ENCODE results near the gene SPIB.
"Not testable (repeated sequence)": the region's sequence is repeated elsewhere in the genome, so short reads cannot be mapped to it uniquely, and the experiment has no call there.

Gene SPIB

DNA sequence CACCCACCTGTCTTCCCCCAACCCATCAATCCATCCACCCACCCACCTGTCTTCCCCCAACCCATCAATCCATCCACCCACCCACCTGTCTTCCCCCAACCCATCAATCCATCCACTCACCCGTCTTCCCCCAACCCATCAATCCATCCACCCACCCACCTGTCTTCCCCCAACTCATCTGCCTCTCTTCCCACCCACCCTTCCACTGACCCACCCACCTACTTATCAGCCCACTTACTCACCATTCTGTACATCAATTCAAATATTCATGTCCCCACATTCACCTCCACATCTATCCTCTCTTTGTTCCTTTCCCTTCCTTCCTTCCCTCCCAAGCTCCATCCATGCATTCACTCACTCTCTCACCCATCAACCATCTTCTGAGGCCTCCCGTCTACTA is 20.4 kb downstream of the SPIB start:
- DNase-seq (ENCODE audit: low read depth in 3 of 3): not testable (repeated sequence)

DNA sequence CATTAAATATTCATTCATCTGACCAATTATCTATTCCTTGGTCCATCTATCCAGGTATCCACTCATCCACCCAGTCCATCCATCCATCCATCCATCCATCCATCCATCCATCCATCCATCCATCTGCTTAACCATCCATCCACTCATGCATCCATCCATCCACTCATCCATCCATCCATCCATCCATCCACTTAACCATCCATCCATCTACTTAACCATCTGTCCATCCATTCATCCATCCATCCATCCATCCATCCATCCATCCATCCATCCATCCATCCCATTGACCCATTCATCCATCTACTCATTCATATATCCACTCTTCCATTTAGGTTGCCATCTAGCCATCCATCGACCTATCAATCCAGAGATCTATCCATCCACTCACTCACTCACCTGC is 25.3 kb downstream of the SPIB start:
- no peak for DNase-seq (ENCODE audit: low read depth in 3 of 3)

DNA sequence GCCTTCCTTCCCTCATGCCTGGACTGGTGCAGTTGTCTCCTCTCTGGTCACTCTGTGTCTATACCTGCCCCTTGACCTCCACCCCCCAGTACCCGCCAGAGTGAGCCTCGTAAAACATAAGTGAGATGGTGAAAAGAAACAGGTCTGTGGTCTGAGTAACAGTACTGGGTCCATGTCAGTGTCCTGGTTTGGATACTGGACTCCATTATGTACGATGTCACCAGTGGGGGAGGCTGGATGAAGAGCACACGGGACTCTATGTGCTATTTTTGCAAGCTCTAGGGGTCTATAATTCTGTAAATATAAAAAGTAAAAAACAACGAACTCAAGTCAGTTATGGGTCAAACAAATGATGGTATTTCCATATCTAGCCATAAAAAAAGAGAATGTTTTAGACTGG is 28.3 kb downstream of the SPIB start:
- DNase-seq (ENCODE audit: low read depth in 3 of 3): no peak

DNA sequence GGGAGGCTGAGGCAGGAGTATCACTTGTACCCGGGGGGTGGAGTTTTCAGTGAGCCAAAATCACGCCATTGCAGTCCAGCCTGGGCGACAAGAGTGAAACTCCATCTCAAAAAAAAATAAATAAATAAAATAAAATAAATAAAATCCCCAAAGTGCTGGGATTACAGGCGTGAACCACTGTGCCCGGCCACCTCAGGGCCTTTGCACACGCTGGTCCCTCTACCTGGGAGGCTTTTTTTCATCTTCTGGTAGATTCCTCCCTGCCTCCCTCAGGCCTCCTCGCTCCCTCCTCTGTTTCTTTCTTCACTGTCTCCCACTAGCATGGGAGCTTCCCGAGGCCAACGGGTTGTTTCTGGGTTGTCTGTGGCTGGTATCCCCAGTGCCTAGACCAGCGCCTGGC is 29.0 kb downstream of the SPIB start:
- DNase-seq (ENCODE audit: low read depth in 3 of 3): no peak

DNA sequence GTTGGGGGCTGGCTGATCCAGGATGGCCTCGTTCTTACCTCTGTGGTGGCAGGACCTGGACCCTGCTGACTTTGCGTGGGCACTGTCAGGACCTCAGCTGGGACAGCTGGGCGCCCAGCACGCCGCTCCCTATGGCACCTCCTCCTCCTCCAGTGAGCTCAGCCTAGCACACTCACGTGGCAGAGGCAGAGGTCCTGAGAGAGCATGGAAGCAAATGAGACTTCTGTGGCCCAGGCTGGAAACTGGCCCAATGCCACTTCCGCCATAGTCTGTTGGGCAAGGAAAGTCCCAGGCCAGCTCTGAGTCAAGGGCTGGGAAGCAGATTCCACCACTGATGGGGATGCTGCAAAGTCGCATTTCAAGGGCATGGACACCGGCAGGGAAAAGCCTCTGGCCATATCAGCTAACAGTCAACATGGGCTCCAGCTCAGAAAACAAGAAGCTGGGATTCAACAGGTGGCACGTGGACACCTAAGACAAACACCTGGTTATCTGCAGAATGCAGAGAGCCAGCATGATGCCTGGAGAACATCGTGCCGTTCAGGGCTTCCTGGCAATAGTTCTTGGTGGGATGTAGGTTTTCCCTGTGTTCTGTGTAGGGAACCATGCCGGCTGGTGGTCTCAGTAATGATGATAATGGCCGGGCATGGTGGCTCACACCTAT is 30.6 kb downstream of the SPIB start:
- DNase-seq (ENCODE audit: low read depth in 3 of 3): no peak

DNA sequence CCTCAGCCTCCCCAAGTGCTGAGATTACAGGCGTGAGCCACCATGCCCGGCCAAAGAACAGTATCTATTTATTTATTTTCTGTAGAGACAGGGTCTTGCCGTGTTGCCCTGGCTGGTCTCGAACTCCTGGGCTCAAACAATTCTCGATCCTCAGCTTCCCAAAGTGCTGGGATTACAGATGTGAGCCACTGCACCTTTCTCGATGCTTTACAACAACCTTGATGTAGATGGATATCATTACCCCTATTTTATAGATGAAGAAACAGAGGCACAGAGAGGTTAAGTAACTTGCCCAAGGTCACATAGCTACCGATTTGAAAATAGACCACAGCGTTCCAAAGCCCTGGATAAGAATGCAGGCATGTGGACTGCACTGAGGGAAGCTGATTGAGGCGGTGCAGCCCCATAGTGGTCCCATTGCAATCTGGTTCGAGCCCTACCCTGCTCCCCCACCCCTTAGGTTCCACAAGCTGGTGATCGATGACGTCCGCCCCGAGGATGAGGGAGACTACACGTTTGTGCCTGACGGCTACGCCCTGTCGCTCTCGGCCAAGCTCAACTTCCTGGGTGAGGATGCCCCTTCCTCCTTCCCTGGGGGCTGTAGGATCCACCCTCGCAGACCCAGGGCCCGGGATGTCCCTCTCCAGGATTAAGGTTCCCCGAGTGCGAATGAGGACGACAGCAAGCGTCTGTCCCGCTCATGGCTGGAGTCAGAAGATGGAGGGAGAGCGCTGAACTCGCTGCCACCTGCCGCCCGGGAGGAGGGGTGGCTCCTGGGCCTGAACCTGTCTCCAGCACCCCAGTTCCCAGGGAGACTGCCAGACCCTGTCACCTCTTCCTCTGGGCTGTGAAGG is 31.9 kb downstream of the SPIB start:
- no peak for DNase-seq (ENCODE audit: low read depth in 3 of 3)

DNA sequence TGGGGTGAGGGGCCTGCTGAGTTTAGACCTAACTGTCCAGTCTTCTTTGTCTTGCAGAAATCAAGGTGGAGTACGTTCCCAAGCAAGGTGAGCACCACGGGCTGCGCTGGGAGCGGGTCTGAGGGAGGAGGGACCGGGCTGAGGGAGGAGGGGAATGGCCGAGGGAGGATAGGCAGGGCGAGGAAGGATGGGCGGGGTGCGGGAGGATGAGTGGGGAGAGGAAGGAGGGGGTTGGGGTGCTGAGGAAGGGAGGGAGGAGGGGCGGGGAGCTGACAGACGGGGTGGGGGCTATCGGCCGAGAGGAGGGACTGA is 32.4 kb downstream of the SPIB start:
- DNase-seq (ENCODE audit: low read depth in 3 of 3): no peak

DNA sequence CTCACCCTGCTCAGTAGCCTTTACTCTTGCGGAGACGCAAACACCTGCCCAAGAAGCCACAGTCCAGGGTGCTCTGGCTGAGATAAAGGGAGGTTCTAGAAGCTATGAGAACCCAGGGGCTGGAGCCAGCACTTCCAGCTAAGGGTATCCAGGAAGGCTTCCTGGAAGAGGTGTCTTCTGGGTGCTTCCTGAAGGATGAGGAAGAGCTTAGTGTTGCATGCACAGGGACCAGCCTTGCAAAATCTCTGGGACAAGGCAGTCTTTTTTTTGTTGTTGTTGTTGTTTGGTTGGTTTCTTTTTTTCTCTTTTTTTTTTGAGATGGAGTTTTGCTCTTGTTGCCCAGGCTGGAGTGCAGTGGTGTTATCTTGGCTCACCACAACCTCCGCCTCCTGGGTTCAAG is 34.5 kb downstream of the SPIB start:
- no peak for DNase-seq (ENCODE audit: low read depth in 3 of 3)

DNA sequence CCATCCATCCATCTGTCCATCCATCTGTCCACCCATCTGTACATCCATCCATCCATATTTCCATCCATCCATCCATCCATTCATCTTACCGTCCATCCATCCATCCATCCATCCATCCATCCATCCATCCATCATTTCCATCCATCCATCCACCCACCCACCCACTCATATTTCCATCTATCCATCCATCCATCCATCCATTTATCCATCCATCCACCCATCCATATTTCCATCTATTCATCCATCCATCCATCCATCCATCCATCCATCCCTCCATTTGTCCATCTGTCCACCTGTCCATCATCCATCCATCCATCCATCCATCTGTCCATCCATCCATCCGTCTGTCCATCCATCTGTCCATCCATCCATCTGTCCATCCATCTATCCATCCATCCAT is 37.3 kb downstream of the SPIB start:
- no peak for DNase-seq (ENCODE audit: low read depth in 3 of 3)

DNA sequence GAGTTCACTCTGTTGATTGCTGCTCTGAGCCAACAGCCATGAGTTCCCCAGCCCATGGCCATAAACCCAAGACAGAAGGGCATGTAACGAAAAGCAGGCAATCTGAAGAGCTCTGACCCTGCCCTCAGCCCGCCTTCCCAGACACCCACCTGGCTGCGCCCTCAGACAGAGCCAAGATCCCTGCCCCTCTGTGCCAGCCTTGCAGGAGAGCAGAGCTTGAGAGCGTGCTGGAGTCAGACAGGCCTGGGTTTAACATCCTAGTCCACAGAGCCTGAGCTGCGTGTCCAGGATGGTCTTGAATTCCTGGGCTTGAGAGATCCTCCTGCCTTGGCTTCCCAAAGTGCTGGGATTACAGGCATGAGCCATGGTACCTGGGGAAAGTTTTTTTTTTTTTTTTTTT is 38.6 kb downstream of the SPIB start:
- DNase-seq (ENCODE audit: low read depth in 3 of 3): no peak

DNA sequence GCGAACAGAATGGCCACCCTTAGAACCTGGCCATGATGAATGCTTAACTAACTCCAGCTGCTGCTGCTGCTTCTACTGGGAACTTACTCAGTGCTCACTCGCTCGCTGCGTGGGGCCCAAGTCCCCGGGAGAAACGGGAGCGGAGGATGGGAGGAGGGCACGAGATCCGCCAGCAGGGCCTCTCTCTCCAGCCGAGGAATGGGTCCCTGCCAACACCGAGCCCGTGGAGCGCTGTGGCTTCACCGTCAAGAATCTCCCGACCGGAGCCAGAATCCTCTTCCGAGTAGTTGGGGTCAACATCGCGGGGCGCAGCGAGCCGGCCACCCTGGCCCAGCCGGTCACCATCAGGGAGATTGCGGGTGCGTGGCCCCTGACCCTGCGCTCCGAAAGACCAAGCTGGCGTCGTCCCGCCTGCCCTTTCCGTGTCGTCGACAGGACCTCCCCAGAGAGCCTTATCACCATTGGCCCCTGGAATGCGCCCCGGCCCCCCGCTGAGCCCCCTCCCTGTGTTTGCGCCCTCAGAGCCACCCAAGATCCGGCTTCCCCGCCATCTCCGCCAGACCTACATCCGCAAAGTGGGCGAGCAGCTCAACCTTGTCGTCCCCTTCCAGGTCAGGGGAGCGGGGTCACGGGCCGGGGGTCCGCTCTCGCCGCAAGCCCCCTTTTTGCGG is 39.8 kb downstream of the SPIB start:
- no peak for DNase-seq (ENCODE audit: low read depth in 3 of 3)

DNA sequence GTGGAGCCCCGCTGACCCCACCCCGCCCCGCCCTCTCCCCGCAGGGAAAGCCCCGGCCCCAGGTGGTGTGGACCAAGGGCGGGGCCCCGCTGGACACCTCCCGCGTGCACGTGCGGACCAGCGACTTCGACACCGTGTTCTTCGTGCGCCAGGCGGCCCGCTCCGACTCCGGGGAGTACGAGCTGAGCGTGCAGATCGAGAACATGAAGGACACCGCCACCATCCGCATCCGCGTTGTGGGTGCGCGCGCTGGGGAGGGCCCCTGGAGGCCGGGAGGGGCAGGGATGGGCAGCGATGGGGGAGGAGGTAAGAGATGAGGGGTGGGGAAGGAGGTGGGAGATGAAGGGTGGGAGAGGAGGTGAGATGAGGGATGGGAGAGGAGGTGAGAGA is 40.3 kb downstream of the SPIB start:
- no peak for DNase-seq (ENCODE audit: low read depth in 3 of 3)

DNA sequence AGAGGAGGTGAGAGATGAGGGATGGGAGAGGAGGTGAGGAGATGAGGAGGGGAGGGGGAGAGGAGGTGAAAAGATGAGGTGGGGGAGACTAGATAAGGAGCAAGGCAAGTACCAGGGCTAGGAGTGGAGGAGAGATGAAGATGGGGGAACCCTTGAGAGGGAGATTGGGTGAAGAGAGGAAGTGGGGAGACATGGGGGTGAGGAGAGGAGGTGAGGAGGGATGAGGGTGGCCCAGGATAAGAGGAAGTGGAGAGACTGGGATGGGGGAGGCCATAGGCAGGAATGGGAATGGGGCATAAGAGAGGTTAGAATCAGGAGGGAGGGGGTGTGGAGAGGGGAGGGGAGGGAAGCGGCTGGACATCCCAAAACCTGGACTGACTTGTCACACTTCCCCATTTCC is 40.9 kb downstream of the SPIB start:
- no peak for DNase-seq (ENCODE audit: low read depth in 3 of 3)

DNA sequence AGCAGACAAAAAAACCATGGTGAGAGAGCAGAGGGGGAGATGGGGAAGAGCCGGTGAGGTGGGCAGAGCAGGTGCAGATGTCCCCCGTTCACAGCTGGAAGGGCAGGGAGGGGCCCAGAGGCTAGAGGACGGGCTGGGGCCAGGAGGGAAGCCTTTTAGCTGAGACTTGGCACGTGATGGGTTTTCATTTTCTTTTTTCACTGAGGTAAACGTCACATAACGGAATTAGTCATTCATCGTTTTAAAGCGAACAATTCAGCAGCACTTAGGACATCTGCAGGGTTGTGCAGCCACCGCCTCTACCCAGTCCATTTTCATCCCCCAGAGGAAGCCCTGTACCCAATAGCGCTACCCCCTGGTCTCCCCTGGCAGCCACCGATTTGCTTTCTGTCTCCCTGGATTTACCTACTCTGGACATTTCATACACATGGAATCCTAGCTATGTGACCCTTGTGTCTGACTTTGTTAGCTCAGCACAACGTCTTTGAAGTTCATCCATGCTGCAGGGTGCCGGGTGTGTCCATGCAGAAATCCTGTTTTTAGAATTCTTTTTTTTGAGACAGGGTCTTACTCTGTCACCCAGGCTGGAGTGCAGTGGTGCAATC is 41.5 kb downstream of the SPIB start:
- DNase-seq (ENCODE audit: low read depth in 3 of 3): no peak

DNA sequence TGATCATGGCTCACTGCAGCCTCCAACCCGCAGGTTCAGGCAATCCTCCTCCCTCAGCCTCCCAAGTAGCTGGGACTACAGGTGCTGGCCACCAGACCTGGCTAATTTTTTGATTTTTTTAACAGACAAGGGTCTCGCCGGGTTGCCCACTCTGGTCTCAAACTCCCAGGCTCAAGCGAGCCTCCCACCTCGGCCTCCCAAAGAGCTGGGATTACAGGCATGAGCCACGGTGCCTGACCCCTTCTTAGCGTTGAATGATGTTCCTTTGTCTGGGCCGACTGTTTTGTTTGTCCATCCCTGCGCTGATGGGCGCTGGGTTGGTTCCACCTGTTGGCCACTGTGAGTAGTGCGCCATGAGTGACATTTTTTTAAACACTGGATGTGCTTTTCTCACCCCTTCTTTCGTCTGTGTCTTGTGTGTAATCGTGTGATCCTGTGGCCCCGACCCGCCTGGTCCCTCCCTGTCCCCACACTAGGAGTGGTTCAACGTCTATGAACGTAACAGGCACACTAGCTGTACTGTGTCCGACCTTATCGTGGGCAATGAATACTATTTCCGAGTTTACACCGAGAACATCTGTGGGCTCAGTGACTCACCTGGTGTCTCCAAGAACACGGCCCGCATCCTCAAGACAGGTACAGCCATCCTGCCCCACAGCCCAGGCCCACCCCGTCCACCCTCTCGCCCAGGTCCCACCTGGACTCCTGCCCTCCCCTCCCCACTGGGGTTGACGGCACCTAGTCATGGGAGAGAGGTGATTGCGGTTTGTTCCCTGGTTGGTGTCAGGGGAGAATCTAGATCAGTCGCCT is 42.5 kb downstream of the SPIB start:
- peak; percentile 17 to 25 (median 24) for DNase-seq (ENCODE audit: low read depth in 3 of 3)

DNA sequence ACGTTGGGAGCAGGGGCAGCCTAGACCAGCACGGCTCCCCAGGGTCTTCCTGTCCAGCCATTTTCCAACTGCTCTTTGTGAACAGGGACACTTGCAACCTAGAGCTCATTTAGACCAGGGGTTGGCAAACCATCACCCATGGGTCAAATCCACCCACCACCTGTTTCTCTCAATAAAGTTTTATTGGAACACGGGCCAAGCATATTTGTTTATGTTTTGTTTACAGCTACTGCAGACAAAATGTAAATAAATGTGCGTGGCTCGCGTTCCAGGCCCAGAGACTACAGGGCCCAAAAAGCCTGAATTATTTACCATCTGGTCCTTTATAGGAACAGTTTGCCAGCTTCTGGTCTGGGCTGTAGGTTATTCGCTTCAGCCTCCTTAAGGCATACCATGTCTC is 44.2 kb downstream of the SPIB start:
- no peak for DNase-seq (ENCODE audit: low read depth in 3 of 3)

DNA sequence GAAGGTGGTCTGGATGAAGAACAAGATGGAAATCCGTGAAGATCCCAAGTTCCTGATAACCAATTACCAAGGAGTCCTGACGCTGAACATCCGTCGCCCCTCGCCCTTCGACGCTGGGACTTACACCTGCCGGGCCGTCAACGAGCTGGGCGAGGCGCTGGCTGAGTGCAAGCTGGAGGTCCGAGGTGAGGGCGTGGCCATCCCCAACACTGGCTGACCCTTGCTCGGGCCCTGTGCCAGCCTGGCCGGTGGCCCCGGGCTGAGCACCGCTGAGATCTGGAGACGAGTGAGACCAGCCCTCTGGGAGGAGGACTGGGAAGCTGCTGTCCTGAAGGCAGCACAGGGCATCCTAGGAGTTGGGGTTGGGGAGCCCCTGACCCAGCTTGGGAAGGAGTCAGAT is 45.6 kb downstream of the SPIB start:
- no peak for DNase-seq (ENCODE audit: low read depth in 3 of 3)

DNA sequence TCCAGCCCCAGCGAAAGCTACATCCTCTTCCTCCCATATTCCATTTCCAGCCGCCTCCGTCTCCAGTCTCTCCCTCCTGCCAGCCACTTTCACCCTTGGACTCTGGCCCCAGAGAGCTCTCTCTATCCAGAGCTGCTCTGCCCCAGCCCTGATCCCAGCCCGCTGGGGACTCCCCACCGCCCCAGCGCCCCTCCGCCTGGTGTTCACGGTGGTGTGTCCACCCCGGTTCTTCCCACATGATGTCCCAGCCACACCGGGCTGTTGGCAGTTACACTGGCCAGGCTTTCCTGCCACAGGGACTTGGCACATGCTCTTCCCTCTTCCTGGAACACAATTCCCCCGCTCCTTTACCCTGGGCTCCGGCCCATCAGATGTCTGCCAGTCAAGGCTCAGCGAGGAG is 46.3 kb downstream of the SPIB start:
- no peak for DNase-seq (ENCODE audit: low read depth in 3 of 3)

DNA sequence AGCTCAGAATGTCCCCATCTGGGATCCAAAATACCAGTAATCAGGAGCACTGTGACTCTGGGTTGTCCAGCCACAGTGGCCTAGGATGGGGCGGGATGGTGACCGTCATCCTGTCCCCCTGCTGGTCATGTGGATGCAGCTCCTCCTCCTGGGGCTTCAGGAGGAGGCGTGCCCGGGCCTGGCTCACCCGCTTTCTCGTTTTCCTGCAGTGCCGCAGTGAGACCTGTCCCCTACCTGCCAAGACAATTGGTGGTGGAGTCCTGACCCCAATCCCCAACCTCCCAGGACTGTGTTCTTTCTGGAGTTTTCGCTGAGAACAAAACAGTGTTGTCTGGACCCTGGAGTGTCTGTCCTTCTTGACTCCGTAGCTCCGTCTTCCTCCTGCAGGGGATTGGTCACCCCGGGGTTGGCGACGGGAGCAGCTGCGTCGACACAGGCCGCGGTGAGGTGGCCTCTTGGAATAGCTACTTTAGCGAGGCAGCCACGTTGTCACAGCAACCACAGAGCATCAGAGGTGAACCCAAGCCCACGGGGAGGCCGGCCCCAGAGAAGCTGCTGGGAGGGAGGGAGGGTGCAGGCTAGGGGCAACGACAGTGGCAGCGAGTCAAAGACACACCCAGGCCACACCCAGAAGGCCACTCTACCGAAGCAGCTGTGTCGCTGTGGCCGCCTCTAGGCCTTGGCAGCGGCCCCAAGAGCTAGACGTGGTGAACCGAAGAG is 47.4 kb downstream of the SPIB start:
- no peak for DNase-seq (ENCODE audit: low read depth in 3 of 3)

DNA sequence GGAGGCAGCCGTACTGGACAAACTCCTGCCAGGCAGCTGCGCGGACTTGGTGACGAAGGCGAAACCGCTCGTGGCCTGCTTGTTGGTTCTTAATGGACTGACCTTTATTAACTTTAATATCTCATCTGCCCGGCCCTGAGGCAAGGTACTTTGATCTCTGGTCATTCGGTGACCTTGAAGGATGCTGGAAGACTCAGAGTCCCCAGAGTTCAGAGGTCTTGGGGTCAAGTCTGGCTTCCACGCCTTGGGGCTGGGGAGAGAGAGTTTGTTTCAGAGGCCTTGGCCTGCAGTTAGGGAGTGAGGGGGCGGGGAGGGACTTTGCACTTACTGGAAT is 47.9 kb downstream of the SPIB start:
- no peak for DNase-seq (ENCODE audit: low read depth in 3 of 3)

DNA sequence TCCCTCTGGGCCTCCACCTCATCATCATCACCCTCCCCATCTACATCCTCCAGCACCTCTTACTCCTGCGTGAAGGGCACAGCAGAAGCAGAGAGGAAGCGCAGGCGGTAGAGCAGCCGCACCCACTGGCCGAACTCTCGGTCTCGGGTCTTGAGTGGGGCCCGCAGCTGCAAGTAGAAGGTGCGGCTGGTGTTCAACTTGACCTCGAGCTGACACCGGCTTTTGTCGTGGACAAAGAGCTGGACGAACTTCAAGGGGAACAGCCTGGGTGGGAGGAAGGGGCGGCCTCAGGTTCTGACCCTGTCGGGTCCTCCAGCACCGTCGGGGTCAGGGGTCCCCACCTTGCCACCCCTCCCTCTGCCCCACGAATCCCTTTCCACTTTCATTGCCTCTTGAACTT is 48.8 kb downstream of the SPIB start:
- DNase-seq (ENCODE audit: low read depth in 3 of 3): no peak
